NCI-H1105 (cell line): Measurements from ENCODE around the gene CREBRF.
"Not testable (repeated sequence)": the region's sequence is repeated elsewhere in the genome, so short reads cannot be mapped to it uniquely, and the experiment has no call there.

Experiments used
- DNase-seq: peaks from one replicate; lab custom pipeline; 2025; lab: John Stamatoyannopoulos, UW

The CREBRF gene

DNA sequence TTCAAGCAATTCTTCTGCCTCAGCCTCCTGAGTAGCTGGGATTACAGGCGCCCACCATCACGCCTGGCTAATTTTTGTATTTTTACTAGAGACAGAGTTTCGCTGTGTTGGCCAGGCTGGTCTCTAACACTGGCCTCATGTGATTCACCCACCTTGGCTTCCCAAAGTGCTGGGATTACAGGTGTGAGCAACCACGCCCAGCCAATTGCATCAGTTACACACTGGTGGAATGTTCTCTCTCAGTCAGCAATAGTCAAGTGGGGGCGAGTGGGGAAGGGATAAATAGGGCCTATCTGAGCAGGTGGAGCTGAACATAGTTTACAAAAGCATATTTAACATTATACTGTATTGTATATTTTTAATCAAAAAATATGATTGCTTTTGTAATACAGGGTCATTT is 98.5 kb downstream of the CREBRF start:
- not testable (repeated sequence) for DNase-seq

DNA sequence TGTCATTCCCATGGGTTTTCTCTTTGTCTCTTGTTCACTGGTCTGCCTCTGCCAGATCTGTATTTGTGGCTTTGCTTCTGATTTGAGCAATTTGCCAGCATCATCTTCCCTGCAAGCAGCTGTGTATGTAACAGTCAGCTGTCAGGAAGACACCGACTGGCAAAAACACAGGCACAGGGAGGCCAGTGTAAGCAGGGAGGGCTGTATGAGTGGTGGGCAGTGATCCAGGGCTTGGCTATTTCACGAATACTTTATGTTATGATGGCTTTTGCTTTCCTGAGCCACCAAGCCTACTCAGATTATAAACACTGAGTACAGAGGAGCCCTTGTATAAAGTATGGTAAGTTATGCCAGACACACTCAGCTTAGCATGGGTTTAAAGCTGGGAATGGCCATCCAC is 99.8 kb downstream of the CREBRF start:
- DNase-seq = no peak

DNA sequence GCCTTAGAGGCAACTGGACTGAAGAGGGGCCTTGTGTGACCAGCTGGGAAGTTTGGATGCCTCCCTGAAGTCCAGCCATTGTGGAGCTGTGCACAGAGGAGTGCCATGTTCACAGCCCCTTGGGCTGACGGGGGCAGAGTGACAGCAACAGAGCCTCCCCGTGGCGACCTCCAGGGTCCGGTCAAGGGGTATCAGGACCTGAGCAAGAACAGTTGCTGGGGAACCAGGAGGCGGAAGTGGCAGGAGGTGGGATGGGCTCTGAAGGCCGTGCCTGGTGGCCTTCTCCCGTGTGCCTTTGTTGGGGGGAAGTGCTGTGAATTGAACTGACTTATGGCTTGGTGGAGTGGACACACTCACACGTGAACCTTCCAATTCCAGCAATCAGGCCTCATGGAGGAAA is 102.2 kb downstream of the CREBRF start:
- no peak for DNase-seq

DNA sequence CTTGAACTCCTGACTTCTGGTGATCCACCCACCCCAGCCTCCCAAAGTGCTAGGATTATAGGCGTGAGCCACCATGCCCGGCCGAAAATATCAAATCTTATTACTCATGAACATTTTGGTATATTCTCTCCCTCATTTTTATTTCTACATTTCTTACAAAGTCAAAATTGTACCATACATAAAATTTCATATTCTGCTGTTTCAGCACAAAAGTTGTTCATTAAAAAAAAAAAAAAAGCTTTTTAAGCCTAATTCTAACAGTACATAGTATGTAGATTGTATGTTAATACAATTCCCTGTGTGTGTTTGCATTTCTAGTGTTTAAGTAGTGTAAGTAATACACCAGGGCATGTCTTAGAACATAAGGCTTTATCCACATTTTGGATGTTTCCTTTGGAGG is 103.1 kb downstream of the CREBRF start:
- DNase-seq = no peak

DNA sequence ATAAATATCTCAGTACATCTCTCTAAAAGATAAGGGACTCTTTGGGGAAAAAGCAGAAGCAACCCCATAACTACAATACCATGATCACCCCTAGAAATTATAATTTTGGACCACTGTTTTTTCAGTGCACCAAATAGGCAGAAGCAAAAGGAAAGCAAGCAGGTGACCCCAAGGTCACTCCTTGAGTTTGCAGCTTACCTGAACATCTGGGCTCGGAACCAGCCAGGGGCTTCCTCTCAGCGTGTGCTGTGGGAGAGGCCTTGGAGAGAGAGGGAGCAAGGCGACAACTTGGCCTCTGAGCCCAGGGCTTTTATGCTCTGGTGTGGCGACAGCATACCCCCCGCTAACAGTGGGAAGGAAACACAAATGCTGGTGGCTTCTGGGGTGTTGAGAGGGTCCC is 105.0 kb downstream of the CREBRF start:
- no peak for DNase-seq

- DNase-seq = no peak
Observed at GRCh38 chr5:173163219-173163618, 107.1 kb downstream of the CREBRF start.

GRCh38 chr5:173165177-173166016 is 109.2 kb downstream of the CREBRF start:
- DNase-seq = no peak

- DNase-seq = no peak
Observed at GRCh38 chr5:173172166-173172565, 116.0 kb downstream of the CREBRF start.

DNA sequence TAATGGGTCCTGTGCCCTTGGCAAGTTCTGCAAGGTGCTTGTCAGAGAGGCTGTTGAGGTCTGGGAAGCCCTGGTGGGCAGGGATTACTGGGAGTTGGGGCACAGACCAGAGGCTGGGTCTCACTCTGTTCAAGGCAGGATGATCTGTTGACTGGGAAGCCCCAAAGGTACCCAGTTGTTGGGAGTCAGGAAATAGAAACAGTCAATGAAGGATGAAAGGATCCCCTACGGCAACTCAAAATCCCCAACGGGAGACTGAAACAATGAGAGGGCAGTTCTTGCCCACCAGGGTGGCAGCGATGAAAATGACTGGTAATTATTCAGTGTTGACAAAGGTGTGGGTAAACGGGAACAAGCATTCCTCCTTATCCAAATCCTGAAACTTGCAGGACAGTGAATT is 119.4 kb downstream of the CREBRF start:
- no peak for DNase-seq

DNA sequence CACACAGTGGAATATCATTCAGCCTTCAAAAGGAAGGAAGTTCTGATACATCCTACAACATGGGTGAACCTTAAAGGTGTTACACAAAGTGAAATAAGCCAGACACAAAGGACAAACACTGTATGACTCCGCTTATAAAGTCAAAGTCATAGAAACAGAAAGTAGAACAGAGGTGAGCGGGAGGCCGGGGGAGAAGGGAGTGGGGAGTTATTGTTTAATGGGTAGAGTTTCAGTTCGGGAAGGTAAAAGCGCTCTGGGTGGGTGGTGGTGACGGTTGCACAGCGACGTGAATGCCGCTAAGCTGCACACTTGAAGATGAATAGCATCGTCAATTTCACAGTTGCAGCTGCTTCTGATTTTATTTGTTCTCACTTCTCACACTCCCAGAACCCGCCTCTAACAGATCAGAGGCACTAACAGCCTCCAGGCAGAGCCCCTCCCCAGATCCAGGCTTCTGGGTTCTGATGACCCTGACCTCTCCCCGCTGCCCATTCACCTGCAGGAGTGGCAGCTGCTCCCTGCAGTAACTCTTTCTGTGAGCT is 122.3 kb downstream of the CREBRF start:
- no peak for DNase-seq

GRCh38 chr5:173180331-173180730 is 124.2 kb downstream of the CREBRF start:
- DNase-seq = no peak

- no peak for DNase-seq
Observed at GRCh38 chr5:173187054-173187743, 131.0 kb downstream of the CREBRF start.

GRCh38 chr5:173188280-173188679 is 132.1 kb downstream of the CREBRF start:
- no peak for DNase-seq
